A549 (cell line): Measurements from ENCODE around the gene RPTOR.

Experiments
- BHLHE40 ChIP-seq: IDR thresholded peaks from 2 replicates; pipeline ENCODE4 v1.6.1; 2012; ENCODE audit warnings: low read depth, low read length, inconsistent platforms
- CEBPB ChIP-seq, 2 experiments: fragments of >200 bp in 1 of 2; sonication (Bioruptor Twin) in 1 of 2; formaldehyde crosslinking in 1 of 2; IDR thresholded peaks; 2 replicates each; pipeline ENCODE4 v1.6.1; 2012 to 2016
- CTCF ChIP-seq: fragments of >200 bp; sonication (Bioruptor Twin); formaldehyde crosslinking; IDR thresholded peaks from 3 replicates; pipeline ENCODE4 v1.5.1; 2016
- MAX ChIP-seq: IDR thresholded peaks from 2 replicates; pipeline ENCODE4 v1.6.1; 2012
- MAZ ChIP-seq: fragments of 150-350 bp; IDR thresholded peaks from 2 replicates; pipeline ENCODE4 v1.6.1; 2014; ENCODE audit warnings: antibody characterized with exemption, low read depth, low read length, borderline replicate concordance
- POLR2A ChIP-seq: IDR thresholded peaks from 2 replicates; pipeline ENCODE4 v1.6.1; 2012; ENCODE audit warnings: mild to moderate bottlenecking, low read length
- RAD21 ChIP-seq, 2 experiments: fragments of >200 bp in 1 of 2; sonication (Bioruptor Twin) in 1 of 2; formaldehyde crosslinking in 1 of 2; IDR thresholded peaks in 1 of 2; conservative IDR thresholded peaks in 1 of 2; 2 replicates in 1 of 2; 3 replicates in 1 of 2; pipeline ENCODE4 v1.6.1; 2012 to 2018; ENCODE audit warnings: inconsistent platforms in 1 of 2
- REST ChIP-seq: fragments of 200-600 bp; sonication (generic); IDR thresholded peaks from 2 replicates; pipeline ENCODE4 v1.6.1; 2016; ENCODE audit warnings: antibody characterized with exemption, mild to moderate bottlenecking, moderate library complexity

DNA sequence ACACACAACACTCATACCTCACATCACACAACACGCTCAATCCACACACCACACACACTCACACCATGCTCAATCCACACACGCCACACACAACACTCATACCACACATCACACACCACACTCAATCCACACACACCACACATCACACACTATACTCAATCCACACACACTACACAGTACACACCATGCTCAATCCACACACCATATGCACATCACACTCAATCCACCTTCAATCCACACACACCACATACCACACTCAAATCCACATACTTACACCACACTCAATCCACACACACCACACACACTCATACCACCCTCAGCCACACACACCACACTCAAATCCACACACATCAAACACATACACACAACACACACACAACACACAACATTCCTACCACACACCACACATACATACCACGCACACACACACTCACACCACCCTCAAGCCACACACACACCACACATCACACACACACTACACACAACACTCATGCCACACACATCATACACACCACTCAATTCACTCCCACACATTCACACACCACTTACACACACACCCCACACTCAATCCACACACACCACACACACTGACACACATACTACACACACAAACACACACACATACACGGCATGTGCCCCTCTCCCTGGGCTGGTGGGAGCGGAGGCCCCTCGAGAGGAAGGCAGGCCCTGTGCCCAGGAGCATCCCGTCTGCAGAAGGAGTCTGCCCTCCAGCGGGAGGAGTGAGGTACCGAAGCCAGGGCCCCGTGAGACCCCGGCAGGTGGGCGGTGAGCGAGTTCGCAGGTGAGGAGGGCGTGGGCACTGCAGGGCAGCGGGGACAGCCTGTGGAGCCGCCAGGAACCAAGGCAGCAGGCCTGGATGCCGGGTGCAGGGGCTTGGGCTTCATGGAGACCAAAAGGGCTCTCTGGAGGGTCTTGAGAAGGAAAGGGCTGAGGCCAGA is 33.1 kb upstream of the RPTOR start:
- TF ChIP-seq CTCF (no peak), MAZ (no peak), POLR2A (no peak), MAX (no peak), RAD21 (conservative IDR thresholded peaks at IDR 0.05 in 1 of 2, IDR thresholded peaks at IDR 0.05 in 1 of 2) (no peak), BHLHE40 (no peak), CEBPB (IDR thresholded peaks at IDR 0.05) (no peak), REST (no peak)
